HG03442 (cell line): Measurements from ENCODE around the gene NOL9.

Source experiments
- ATAC-seq: cut with Tn5 transposase; IDR thresholded peaks from one replicate; pipeline ENCODE4 v1.9.1; 2021; ENCODE audit warnings: mild to moderate bottlenecking, moderate library complexity; ENCODE audit not compliant: unreplicated experiment

Gene NOL9

GRCh38 chr1:6591222-6591621, 36.9 kb upstream of the NOL9 start:
- no peak for ATAC-seq

- no peak for ATAC-seq
Measured at GRCh38 chr1:6590046-6590445, 35.7 kb upstream of the NOL9 start.

- ATAC-seq, result no peak
Measured at GRCh38 chr1:6588893-6589520, 34.7 kb upstream of the NOL9 start.

- ATAC-seq, result no peak
Measured at GRCh38 chr1:6588128-6588892, 34.0 kb upstream of the NOL9 start.

GRCh38 chr1:6587261-6588005, 33.1 kb upstream of the NOL9 start:
- no peak for ATAC-seq

- ATAC-seq, result no peak
Measured at GRCh38 chr1:6586404-6586816, 32.1 kb upstream of the NOL9 start.

GRCh38 chr1:6585841-6586240, 31.5 kb upstream of the NOL9 start:
- no peak for ATAC-seq

- no peak for ATAC-seq
Measured at GRCh38 chr1:6585081-6585722, 30.9 kb upstream of the NOL9 start.

GRCh38 chr1:6584126-6585080, 30.1 kb upstream of the NOL9 start:
- no peak for ATAC-seq

GRCh38 chr1:6582370-6582769, 28.1 kb upstream of the NOL9 start:
- ATAC-seq, result no peak

- no peak for ATAC-seq
Measured at GRCh38 chr1:6581561-6582305, 27.4 kb upstream of the NOL9 start.

- no peak for ATAC-seq
Measured at GRCh38 chr1:6580593-6581409, 26.5 kb upstream of the NOL9 start.

GRCh38 chr1:6580119-6580592, 25.8 kb upstream of the NOL9 start:
- no peak for ATAC-seq

- peak; percentile 97 for ATAC-seq
Measured at GRCh38 chr1:6579374-6580118, 25.2 kb upstream of the NOL9 start, which contains the start of gene ZBTB48. ZBTB48 (plus strand) TSS chr1:6579994; CDS start chr1:6580610, 616 bp downstream.

- no peak for ATAC-seq
Measured at GRCh38 chr1:6578624-6579373, 24.5 kb upstream of the NOL9 start.

- ATAC-seq, result no peak
Measured at GRCh38 chr1:6577831-6578525, 23.7 kb upstream of the NOL9 start.
